H1 (cell line): ENCODE data around the gene C2orf78. TPM values are rescaled to one million over a fixed set of nuclear protein-coding genes. Genes with fewer than 3 reads are reported as not detected.

Experiments used
- CTCF ChIA-PET: fragments of 300-600 bp; sonication (Branson Sonifier 250); formaldehyde crosslinking; loops from one replicate; lab custom pipeline; 2021; ENCODE audit not compliant: partially characterized antibody; lab: Charles Lee
- POLR2A ChIA-PET: fragments of 300-600 bp; sonication (Branson Sonifier 250); formaldehyde crosslinking; loops from one replicate; lab custom pipeline; 2021; ENCODE audit warnings: inconsistent platforms; ENCODE audit not compliant: partially characterized antibody; lab: Charles Lee
- DNase-seq, 2 experiments: peaks; one replicate each; pipeline versions ENCODE4 v3.0.0 to v3.0.0-alpha.2; 2010 to 2022; ENCODE audit warnings: low spot score in 2 of 2, low read depth in 1 of 2, mixed read lengths in 1 of 2
- FAIRE-seq: peaks from 2 replicates; lab custom pipeline; 2011; peaks lifted over from hg19 to GRCh38; lab: Jason Lieb, UNC
- H2AFZ ChIP-seq: 2 replicates; pipeline ENCODE4 v1.8.1; 2012; ENCODE audit warnings: low read length, inconsistent platforms
- H2AK5ac ChIP-seq: 2 replicates; pipeline ENCODE4 v1.6.1; 2013; ENCODE audit warnings: low read depth, low read length
- H2BK120ac ChIP-seq: replicated peaks from 2 replicates; pipeline ENCODE3; 2013; ENCODE audit warnings: low read depth, low read length, inconsistent platforms
- H2BK12ac ChIP-seq: 2 replicates; pipeline ENCODE4 v1.6.1; 2013; ENCODE audit warnings: low read depth, low read length
- H2BK15ac ChIP-seq: 2 replicates; pipeline ENCODE4 v1.6.1; 2013; ENCODE audit warnings: low read length
- H2BK20ac ChIP-seq: 2 replicates; pipeline ENCODE4 v1.6.1; 2013; ENCODE audit warnings: low read length
- H2BK5ac ChIP-seq: 2 replicates; pipeline ENCODE4 v1.6.1; 2013; ENCODE audit warnings: low read depth, low read length
- H3K14ac ChIP-seq: 2 replicates; pipeline ENCODE4 v1.6.1; 2013; ENCODE audit warnings: inconsistent platforms; ENCODE audit not compliant: insufficient read length
- H3K18ac ChIP-seq: 2 replicates; pipeline ENCODE4 v1.6.1; 2013; ENCODE audit warnings: low read length; ENCODE audit errors: extremely low read depth
- H3K23ac ChIP-seq: 2 replicates; pipeline ENCODE4 v1.6.1; 2013; ENCODE audit warnings: inconsistent platforms; ENCODE audit not compliant: insufficient read length
- H3K23me2 ChIP-seq: 2 replicates; pipeline ENCODE4 v1.6.1; 2013; ENCODE audit warnings: low read depth, low read length
- H3K27ac ChIP-seq: 2 replicates; pipeline ENCODE4 v1.6.1; 2011; ENCODE audit warnings: low read depth, low read length, inconsistent platforms
- H3K27me3 ChIP-seq, 4 experiments: replicated peaks in 1 of 4; 1 replicate in 1 of 4; 2 replicates in 3 of 4; pipeline versions ENCODE4 v1.6.1 to v1.8.1; 2011 to 2013; ENCODE audit warnings: low read length in 3 of 4, mild to moderate bottlenecking in 3 of 4, inconsistent platforms in 2 of 4, mixed read lengths in 2 of 4, moderate library complexity in 1 of 4; ENCODE audit not compliant: control insufficient read depth in 3 of 4, insufficient read depth in 3 of 4; ENCODE audit errors: extremely low read depth in 1 of 4
- H3K36me3 ChIP-seq, 4 experiments: 2 replicates each; pipeline versions ENCODE4 v1.6.1 to v1.8.1; 2011 to 2013; ENCODE audit warnings: mild to moderate bottlenecking in 4 of 4, low read length in 3 of 4, moderate library complexity in 2 of 4, control low read depth in 1 of 4, inconsistent platforms in 1 of 4; ENCODE audit not compliant: insufficient read depth in 4 of 4, control insufficient read depth in 2 of 4
- H3K4ac ChIP-seq: replicated peaks from 2 replicates; pipeline ENCODE3; 2013; ENCODE audit warnings: low read length, low read depth, mixed read lengths, inconsistent platforms; ENCODE audit not compliant: insufficient read length
- H3K4me1 ChIP-seq, 4 experiments: replicated peaks in 1 of 4; 1 replicate in 1 of 4; 2 replicates in 3 of 4; pipeline versions ENCODE4 v1.6.1 to v1.8.1; 2011 to 2013; ENCODE audit warnings: low read length in 3 of 4, inconsistent platforms in 2 of 4, mixed read lengths in 1 of 4; ENCODE audit not compliant: insufficient read depth in 4 of 4, control insufficient read depth in 3 of 4
- H3K4me2 ChIP-seq, 2 experiments: 2 replicates each; pipeline versions ENCODE4 v1.6.1 to v1.8.1; 2011 to 2013; ENCODE audit warnings: low read depth in 2 of 2, low read length in 2 of 2, control low read depth in 1 of 2, inconsistent platforms in 1 of 2, mild to moderate bottlenecking in 1 of 2; ENCODE audit not compliant: insufficient read depth in 1 of 2
- H3K4me3 ChIP-seq, 4 experiments: fragments of 200-600, 300-600 bp in 1 of 4; sonication (generic), shearing (Covaris generic), sonication (Bioruptor Twin) in 1 of 4; 2 replicates each; pipeline versions ENCODE4 v1.5.1 to v1.8.1; 2011 to 2016; ENCODE audit warnings: low read length in 4 of 4, low read depth in 3 of 4, control low read depth in 2 of 4, inconsistent platforms in 2 of 4, mild to moderate bottlenecking in 2 of 4, mixed read lengths in 1 of 4, moderate library complexity in 1 of 4; ENCODE audit not compliant: insufficient read depth in 2 of 4; ENCODE audit errors: extremely low read depth in 1 of 4
- H3K56ac ChIP-seq: replicated peaks from 2 replicates; pipeline ENCODE3; 2013; ENCODE audit warnings: low read depth, mild to moderate bottlenecking, mixed read lengths, low read length, inconsistent platforms; ENCODE audit not compliant: insufficient read length
- H3K79me1 ChIP-seq: 2 replicates; pipeline ENCODE4 v1.6.1; 2013; ENCODE audit warnings: low read depth, low read length, control low read depth
- H3K79me2 ChIP-seq, 2 experiments: 2 replicates each; pipeline versions ENCODE4 v1.6.1 to v1.8.1; 2012 to 2013; ENCODE audit warnings: low read length in 2 of 2, mild to moderate bottlenecking in 2 of 2, inconsistent platforms in 1 of 2; ENCODE audit not compliant: insufficient read depth in 2 of 2, control insufficient read depth in 1 of 2
- H3K9ac ChIP-seq, 4 experiments: replicated peaks in 1 of 4; 1 replicate in 1 of 4; 2 replicates in 3 of 4; pipeline versions ENCODE4 v1.6.1 to v1.8.1; 2011 to 2013; ENCODE audit warnings: low read depth in 3 of 4, low read length in 3 of 4, control low read depth in 2 of 4, mild to moderate bottlenecking in 2 of 4, moderate library complexity in 2 of 4, inconsistent platforms in 1 of 4; ENCODE audit errors: extremely low read depth in 1 of 4
- H3K9me3 ChIP-seq, 2 experiments: 2 replicates each; pipeline versions ENCODE4 v1.6.1 to v1.8.1; 2012 to 2013; ENCODE audit warnings: mild to moderate bottlenecking in 2 of 2, moderate library complexity in 2 of 2, control low read depth in 1 of 2, inconsistent platforms in 1 of 2, low read depth in 1 of 2, low read length in 1 of 2, mixed read lengths in 1 of 2; ENCODE audit not compliant: insufficient read depth in 2 of 2
- H4K20me1 ChIP-seq, 2 experiments: replicated peaks in 1 of 2; 2 replicates each; pipeline versions ENCODE3 to v1.8.1; 2011 to 2013; ENCODE audit warnings: inconsistent platforms in 2 of 2, low read length in 2 of 2, mild to moderate bottlenecking in 1 of 2; ENCODE audit not compliant: insufficient read depth in 2 of 2, control insufficient read depth in 1 of 2
- H4K5ac ChIP-seq: 2 replicates; pipeline ENCODE4 v1.6.1; 2013; ENCODE audit warnings: low read length, low read depth, mixed read lengths, inconsistent platforms; ENCODE audit not compliant: insufficient read length
- H4K8ac ChIP-seq: 2 replicates; pipeline ENCODE4 v1.8.0; 2013; ENCODE audit warnings: mild to moderate bottlenecking, moderate library complexity, low read length, inconsistent platforms; ENCODE audit not compliant: insufficient read depth; ENCODE audit errors: extremely low read depth
- H4K91ac ChIP-seq: replicated peaks from 2 replicates; pipeline ENCODE3; 2013; ENCODE audit warnings: low read length, mixed read lengths, inconsistent platforms; ENCODE audit not compliant: insufficient read length
- CBX8 ChIP-seq: fragments of 300-800, 300-1000 bp; sonication (generic); IDR thresholded peaks from 2 replicates; pipeline ENCODE4 v1.7.1; 2016; ENCODE audit warnings: low read depth, low read length, borderline replicate concordance
- E2F6 ChIP-seq: IDR thresholded peaks from 2 replicates; pipeline ENCODE4 v1.6.1; 2012; ENCODE audit warnings: inconsistent platforms
- GABPA ChIP-seq: IDR thresholded peaks from 2 replicates; pipeline ENCODE4 v1.6.1; 2011; ENCODE audit warnings: mild to moderate bottlenecking, low read length, moderate library complexity, borderline replicate concordance; ENCODE audit not compliant: insufficient read depth
- GTF2F1 ChIP-seq: IDR thresholded peaks from 2 replicates; pipeline ENCODE4 v1.6.1; 2012; ENCODE audit warnings: low read depth, low read length, improper control_type of control experiment, borderline replicate concordance
- MAFK ChIP-seq: IDR thresholded peaks from 2 replicates; pipeline ENCODE4 v1.6.1; 2012; ENCODE audit warnings: low read depth, mild to moderate bottlenecking, improper control_type of control experiment, low read length
- POLR2A ChIP-seq, 2 experiments: IDR thresholded peaks; 1 replicate in 1 of 2; 2 replicates in 1 of 2; pipeline ENCODE4 v1.6.1; 2011; ENCODE audit warnings: low read depth in 2 of 2, low read length in 2 of 2, mild to moderate bottlenecking in 2 of 2; ENCODE audit errors: control extremely low read depth in 1 of 2
- POLR2AphosphoS5 ChIP-seq: IDR thresholded peaks from 2 replicates; pipeline ENCODE4 v1.6.1; 2011; ENCODE audit warnings: low read depth, low read length
- SIN3A ChIP-seq, 2 experiments: IDR thresholded peaks in 1 of 2; conservative IDR thresholded peaks in 1 of 2; 2 replicates each; pipeline ENCODE4 v1.6.1; 2011 to 2012; ENCODE audit warnings: low read length in 2 of 2, improper control_type of control experiment in 1 of 2, low read depth in 1 of 2, mild to moderate bottlenecking in 1 of 2
- SRF ChIP-seq: IDR thresholded peaks from 2 replicates; pipeline ENCODE4 v1.6.1; 2011; ENCODE audit warnings: mild to moderate bottlenecking, low read depth, low read length, moderate library complexity
- SUZ12 ChIP-seq: fragments of 200-600 bp; sonication (generic); IDR thresholded peaks from 2 replicates; pipeline ENCODE4 v1.6.1; 2012; ENCODE audit warnings: mild to moderate bottlenecking, inconsistent platforms, low read length, moderate library complexity, mixed read lengths
- TAF1 ChIP-seq: IDR thresholded peaks from 2 replicates; pipeline ENCODE4 v1.6.1; 2011; ENCODE audit warnings: mild to moderate bottlenecking, low read depth, low read length
- TAF7 ChIP-seq: optimal IDR thresholded peaks from 2 replicates; pipeline ENCODE3; 2011; ENCODE audit warnings: low read depth, mild to moderate bottlenecking, inconsistent platforms, low read length, moderate library complexity, borderline replicate concordance
- TEAD4 ChIP-seq: IDR thresholded peaks from 2 replicates; pipeline ENCODE4 v1.6.1; 2012; ENCODE audit warnings: low read depth, low read length, inconsistent platforms, mixed read lengths
- WGBS, 2 experiments: shearing (Covaris generic) in 1 of 2; methylation state at CpG; one replicate each; pipeline versions ENCODE4 v1.1.6 to v1.1.7; 2013 to 2015; ENCODE audit warnings: low lambda C conversion rate in 2 of 2, mixed read lengths in 2 of 2, inconsistent platforms in 1 of 2, low coverage in 1 of 2, missing lambda C conversion rate in 1 of 2; ENCODE audit not compliant: insufficient replicate concordance in 2 of 2, insufficient coverage in 1 of 2, insufficient read length in 1 of 2; ENCODE audit errors: extremely low coverage in 1 of 2, missing lambda C conversion rate in 1 of 2; 5-methylcytosine and 5-hydroxymethylcytosine counted together
- polyA plus RNA-seq, 7 experiments: library from polyadenylated mRNA; depleted of rRNA in 3 of 7; stranded (reverse) in 5 of 7; unstranded in 2 of 7; fragments of >200 nt in 5 of 7; fragments of 200-250 nt in 2 of 7; gene quantifications; 1 replicate in 5 of 7; 2 replicates in 1 of 7; 4 replicates in 1 of 7; pipeline versions ENCODE4 v1.2.1 to v1.2.3, GENCODE V29; 2011 to 2013; ENCODE audit warnings: missing spikeins in 2 of 7, mixed read lengths in 2 of 7
- total RNA-seq: library from RNA; stranded (reverse); fragmentation: NEBNext Ultra II Directional; extraction: Animal tissue kit (Norgen Biotek cat#: 25700); gene quantifications from 2 replicates; pipeline ENCODE4 v1.2.1, GENCODE V29; 2021

Gene C2orf78
- total and polyA plus RNA-seq, 2 of the 8 experiments (the other 6 are each of a cell fraction or from before 2014, with no cell fraction given) = 0.39 to 0.89 TPM

- Histone ChIP-seq H2BK12ac (no peak overlapping the region), H3K79me2 (no peaks in the 10 kb centered on the region), H3K4me2 (no peak overlapping the region), H3K18ac (no peak overlapping the region), H4K5ac (no peak overlapping the region), H3K4ac (no peak overlapping the region), H3K79me1 (peaks cover 3% of the 10 kb centered on the region; the same call in 1 of the 2 replicates), H2AFZ (no peak overlapping the region), H3K36me3 (peaks cover 7 to 49% (median 28%) of the 10 kb centered on the region in 4 experiments), H2BK15ac (no peak overlapping the region), H3K4me1 (no peaks in the 10 kb centered on the region), H3K14ac (no peak overlapping the region), H3K23me2 (no peaks in the 10 kb centered on the region), H2BK5ac (no peak overlapping the region), H3K9ac (no peak overlapping the region), H2BK120ac (no peak overlapping the region), H3K56ac (no peak overlapping the region), H2BK20ac (no peak overlapping the region), H3K27me3 (no peaks in the 10 kb centered on the region), H3K27ac (no peak overlapping the region), H4K20me1 (peaks cover 0 to 2% of the 10 kb centered on the region in 2 experiments), H4K8ac (no peak overlapping the region), H4K91ac (no peak overlapping the region), H3K4me3 (no peak overlapping the region), H3K9me3 (no peaks in the 10 kb centered on the region), H3K23ac (no peak overlapping the region), H2AK5ac (no peak overlapping the region)
- FAIRE-seq (no peak), DNase-seq (no peak)
- WGBS, 2 experiments = 84% methylated on average over 4 of the region's 4 CpGs; no CpG with 5 or more reads in 1 of the 2 experiments
- ChIA-PET POLR2A (no interaction called here), CTCF (no interaction called here)
- no peak for TF ChIP-seq TAF7
- no peak for TF ChIP-seq SIN3A (conservative IDR thresholded peaks at IDR 0.05 in 1 of 2, IDR thresholded peaks at IDR 0.05 in 1 of 2; ENCODE audit: low read depth in 1 of 2, low read length in 2 of 2)
- TF ChIP-seq CBX8 = no peak
- no peak for TF ChIP-seq POLR2A (IDR thresholded peaks at IDR 0.05; ENCODE audit: control extremely low read depth in 1 of 2, low read depth in 2 of 2, low read length in 2 of 2)
- no peak for TF ChIP-seq MAFK
- no peak for TF ChIP-seq GABPA
- TF ChIP-seq E2F6 = no peak
- TF ChIP-seq GTF2F1 = no peak
- no peak for TF ChIP-seq TEAD4
- no peak for TF ChIP-seq POLR2AphosphoS5
- TF ChIP-seq SUZ12 = no peak
- TF ChIP-seq SRF = no peak
- TF ChIP-seq TAF1 = no peak
Observed at GRCh38 chr2:73766994-73767393, 17.0 kb upstream of the C2orf78 start.
